Measurements from ENCODE around the gene MAP3K8. TPM values are rescaled to one million over a fixed set of nuclear protein-coding genes. Genes with fewer than 3 reads are reported as not detected.
"Not testable (repeated sequence)": the region's sequence is repeated elsewhere in the genome, so short reads cannot be mapped to it uniquely, and the experiment has no call there.

The MAP3K8 gene
- total RNA-seq, 4 donors from 2014 or later: 18.7 to 74.2 (median 24.1) TPM

- no peaks in the 10 kb centered on the region for H3K9me3 ChIP-seq
- no peak overlapping the region for H3K27ac ChIP-seq (replicated peaks in 1 of 4)
- H3K36me3 ChIP-seq: no peaks in the 10 kb centered on the region
- no peak for DNase-seq (ENCODE audit: extremely low spot score)
- H3K4me3 ChIP-seq: no peak overlapping the region
- H3K27me3 ChIP-seq: no peaks in the 10 kb centered on the region
- intact Hi-C loops (cut with DNase I): no loop called here
- 100% methylated on average over 2 of the region's 2 CpGs for WGBS
- H3K4me1 ChIP-seq: peaks cover 16 to 20% (median 17%) of the 10 kb centered on the region in 4 donors
- TF ChIP-seq POLR2AphosphoS5 (IDR thresholded peaks at IDR 0.05) (no peak), EP300 (IDR thresholded peaks at IDR 0.05) (no peak), POLR2A (IDR thresholded peaks at IDR 0.05; ENCODE audit: low read depth) (no peak), CTCF (IDR thresholded peaks at IDR 0.05) (no peak)
These were observed 13.7 kb upstream of the MAP3K8 start for GRCh38 chr10:30420266-30420665.

- H3K4me3 ChIP-seq: no peak overlapping the region
- H3K27ac ChIP-seq (replicated peaks in 1 of 4): no peak overlapping the region
- intact Hi-C loops (cut with DNase I): no loop called here
- no peaks in the 10 kb centered on the region for H3K36me3 ChIP-seq
- no peaks in the 10 kb centered on the region for H3K9me3 ChIP-seq
- WGBS: 76% methylated on average over 1 of the region's 1 CpG
- DNase-seq (ENCODE audit: extremely low spot score): no peak
- peaks cover 16 to 20% (median 17%) of the 10 kb centered on the region in 4 donors for H3K4me1 ChIP-seq
- H3K27me3 ChIP-seq: no peaks in the 10 kb centered on the region
- no peak for TF ChIP-seq EP300 (IDR thresholded peaks at IDR 0.05)
These were observed 13.2 kb upstream of the MAP3K8 start for GRCh38 chr10:30420766-30421165.

- Histone ChIP-seq H3K27me3 (no peaks in the 10 kb centered on the region), H3K9me3 (no peaks in the 10 kb centered on the region), H3K36me3 (no peaks in the 10 kb centered on the region), H3K4me1 (peaks cover 16 to 20% (median 17%) of the 10 kb centered on the region in 4 donors), H3K4me3 (no peak overlapping the region), H3K27ac (replicated peaks in 1 of 4) (peak overlapping the region; percentile 54 to 74 (median 62))
- 85% methylated on average over 7 of the region's 7 CpGs for WGBS
- intact Hi-C loops (cut with DNase I): no loop called here
- TF ChIP-seq EP300 (IDR thresholded peaks at IDR 0.05) (no peak), POLR2A (IDR thresholded peaks at IDR 0.05; ENCODE audit: low read depth) (no peak), CTCF (IDR thresholded peaks at IDR 0.05) (no peak), POLR2AphosphoS5 (IDR thresholded peaks at IDR 0.05) (no peak)
- no peak for DNase-seq (ENCODE audit: extremely low spot score)
These were observed 11.8 kb upstream of the MAP3K8 start for GRCh38 chr10:30422151-30422695.

- no peak for DNase-seq (ENCODE audit: extremely low spot score)
- H3K36me3 ChIP-seq: no peaks in the 10 kb centered on the region
- intact Hi-C loops (cut with DNase I): no loop called here
- TF ChIP-seq POLR2AphosphoS5 (IDR thresholded peaks at IDR 0.05) (peak in 1 of 2 donors; percentile 9), CTCF (IDR thresholded peaks at IDR 0.05) (no peak), EP300 (IDR thresholded peaks at IDR 0.05) (no peak), POLR2A (IDR thresholded peaks at IDR 0.05; ENCODE audit: low read depth) (no peak)
- 37% methylated on average over 8 of the region's 8 CpGs for WGBS
- H3K27me3 ChIP-seq: no peaks in the 10 kb centered on the region
- H3K4me1 ChIP-seq: peaks cover 16 to 26% (median 20%) of the 10 kb centered on the region in 4 donors
- H3K4me3 ChIP-seq: no peak overlapping the region
- no peaks in the 10 kb centered on the region for H3K9me3 ChIP-seq
- H3K27ac ChIP-seq (replicated peaks in 1 of 4): peak overlapping the region; percentile 54 to 74 (median 62)
These were observed 10.9 kb upstream of the MAP3K8 start for GRCh38 chr10:30422981-30423654.

- WGBS: 36% methylated on average over 6 of the region's 6 CpGs
- H3K27me3 ChIP-seq; intact Hi-C loops (cut with DNase I); H3K36me3 ChIP-seq; H3K4me3 ChIP-seq; H3K9me3 ChIP-seq; DNase-seq (ENCODE audit: extremely low spot score): not testable (repeated sequence)
- peaks cover 16 to 26% (median 20%) of the 10 kb centered on the region in 4 donors for H3K4me1 ChIP-seq
- TF ChIP-seq POLR2AphosphoS5 (IDR thresholded peaks at IDR 0.05): peak in 1 of 2 donors; percentile 6
- peak overlapping the region; percentile 54 to 74 (median 62) for H3K27ac ChIP-seq (replicated peaks in 1 of 4)
These were observed 10.2 kb upstream of the MAP3K8 start for GRCh38 chr10:30423655-30424275.

All from esophagus muscularis mucosa (tissue), 4 donors.